ENCODE results near the gene CEP112. TPM values are rescaled to one million over a fixed set of nuclear protein-coding genes. Genes with fewer than 3 reads are reported as not detected.

CEP112 gene
- total and polyA plus RNA-seq, 2 of the 13 experiments (the other 11 are each of a cell fraction or from before 2014, with no cell fraction given), result 1.2 to 3.4 TPM

GRCh38 chr17:65588181-65588808 is 603.6 kb downstream of the CEP112 start (continued):
- no peak for TF ChIP-seq TIGD3 (CRISPR knock-in tag; IDR thresholded peaks at IDR 0.05; ENCODE audit: borderline replicate concordance)
- TF ChIP-seq CREBL2 (CRISPR knock-in tag; IDR thresholded peaks at IDR 0.05; ENCODE audit: borderline replicate concordance), result no peak
- TF ChIP-seq CCDC6 (CRISPR knock-in tag; IDR thresholded peaks at IDR 0.05), result 0 out of 2 replicates have a peak, but pooled peaks have one; percentile 41
- TF ChIP-seq ADNP (CRISPR knock-in tag; IDR thresholded peaks at IDR 0.05), result no peak
- no peak for TF ChIP-seq CCAR2 (optimal IDR thresholded peaks at IDR 0.05; ENCODE audit: low read depth, low read length)
- TF ChIP-seq RARA (CRISPR knock-in tag; IDR thresholded peaks at IDR 0.05), result no peak
- no peak for TF ChIP-seq DPF2 (CRISPR knock-in tag; IDR thresholded peaks at IDR 0.05; ENCODE audit: borderline replicate concordance, low read depth)
- TF ChIP-seq KMT2A (CRISPR knock-in tag; IDR thresholded peaks at IDR 0.05), result no peak
- 0 out of 2 replicates have a peak, but pooled peaks have one; percentile 52 for TF ChIP-seq ZSCAN31 (CRISPR knock-in tag; IDR thresholded peaks at IDR 0.05; ENCODE audit: low read depth)
- TF ChIP-seq SIN3A (IDR thresholded peaks at IDR 0.05; ENCODE audit: borderline replicate concordance, low read depth, low read length), result no peak
- no peak for TF ChIP-seq HBP1 (CRISPR knock-in tag; IDR thresholded peaks at IDR 0.05; ENCODE audit: low read depth)
- peak; percentile 28; the same call in 1 of the 2 replicates for TF ChIP-seq CBFB (CRISPR knock-in tag; IDR thresholded peaks at IDR 0.05)
- no peak for TF ChIP-seq ZSCAN25 (CRISPR knock-in tag; IDR thresholded peaks at IDR 0.05)
- no peak for TF ChIP-seq ZNF460 (CRISPR knock-in tag; IDR thresholded peaks at IDR 0.05; ENCODE audit: borderline replicate concordance)
- no peak for TF ChIP-seq ZNF468 (CRISPR knock-in tag; IDR thresholded peaks at IDR 0.05)
- TF ChIP-seq SRSF4 (IDR thresholded peaks at IDR 0.05; ENCODE audit: low read depth, low read length, poor library complexity, severe bottlenecking), result no peak
- no peak for TF ChIP-seq THAP8 (CRISPR knock-in tag; IDR thresholded peaks at IDR 0.05; ENCODE audit: borderline replicate concordance)
- TF ChIP-seq ZNF510 (CRISPR knock-in tag; IDR thresholded peaks at IDR 0.05; ENCODE audit: low read depth), result no peak
- no peak; the same call in 1 of the 2 replicates for TF ChIP-seq FOSL1 (CRISPR knock-in tag; IDR thresholded peaks at IDR 0.05; ENCODE audit: borderline replicate concordance)
- TF ChIP-seq ZNF275 (CRISPR knock-in tag; IDR thresholded peaks at IDR 0.05; ENCODE audit: borderline replicate concordance), result no peak
- TF ChIP-seq HNRNPK (IDR thresholded peaks at IDR 0.05; ENCODE audit: low read depth, low read length, poor library complexity, severe bottlenecking), result no peak
- TF ChIP-seq ATRX (CRISPR knock-in tag; IDR thresholded peaks at IDR 0.05; ENCODE audit: borderline replicate concordance), result no peak
- TF ChIP-seq MIER2 (CRISPR knock-in tag; IDR thresholded peaks at IDR 0.05), result 0 out of 2 replicates have a peak, but pooled peaks have one; percentile 24
- no peak for TF ChIP-seq NCOA5 (CRISPR knock-in tag; IDR thresholded peaks at IDR 0.05)
- TF ChIP-seq ZNF205 (CRISPR knock-in tag; IDR thresholded peaks at IDR 0.05), result 0 out of 2 replicates have a peak, but pooled peaks have one; percentile 41

Data from HepG2 (cell line).